Tibial artery (tissue), 4 donors: ENCODE results near the gene PIH1D1.

Experiments used
- DNase-seq, 2 donors: peaks; one replicate each; pipeline ENCODE4 v3.0.0-alpha.2; 2019
- H3K27ac ChIP-seq, 2 donors: fragments of 200-600 bp; sonication (generic) in 1 of 2; 1 replicate in 1 of 2; 2 replicates in 1 of 2; pipeline ENCODE4 v1.5.1; 2018 to 2019; ENCODE audit warnings: mild to moderate bottlenecking in 1 of 2
- H3K27me3 ChIP-seq, 2 donors: fragments of 200-600 bp; sonication (generic) in 1 of 2; one replicate each; pipeline versions ENCODE4 v1.5.1 to v1.6.0; 2016 to 2019
- H3K36me3 ChIP-seq, 3 donors: fragments of 200-600 bp; sonication (generic) in 2 of 3; one replicate each; pipeline ENCODE4 v1.5.1; 2016 to 2019; ENCODE audit warnings: mild to moderate bottlenecking in 2 of 3
- H3K4me1 ChIP-seq, 4 donors: fragments of 200-600 bp; sonication (generic) in 2 of 4; 1 replicate in 3 of 4; 2 replicates in 1 of 4; pipeline ENCODE4 v1.5.1; 2016 to 2019
- H3K4me3 ChIP-seq, 2 donors: fragments of 200-600 bp; sonication (generic) in 1 of 2; 1 replicate in 1 of 2; 2 replicates in 1 of 2; pipeline ENCODE4 v1.5.1; 2018 to 2019; ENCODE audit warnings: mild to moderate bottlenecking in 2 of 2
- H3K9me3 ChIP-seq, 3 donors: fragments of 200-600 bp; sonication (generic) in 1 of 3; one replicate each; pipeline ENCODE4 v1.5.1; 2016 to 2019
- CTCF ChIP-seq, 2 experiments: fragments of 200-600 bp in 1 of 2; fragments of 450-650 bp in 1 of 2; IDR thresholded peaks; one replicate each; pipeline ENCODE4 v1.5.1; 2017 to 2019; ENCODE audit warnings: antibody characterized with exemption in 2 of 2, mild to moderate bottlenecking in 1 of 2, moderate library complexity in 1 of 2
- intact Hi-C: fragments of 100-400 bp; cut with DNase I; formaldehyde crosslinking; loops from one replicate; pipeline ENCODE4 v1.15.0; 2023; ENCODE audit warnings: low total_unique reads

The PIH1D1 gene

GRCh38 chr19:49407482-49408015, 44.1 kb downstream of the PIH1D1 start:
- Histone ChIP-seq H3K4me1 (no peaks in the 10 kb centered on the region), H3K36me3 (no peaks in the 10 kb centered on the region), H3K9me3 (no peaks in the 10 kb centered on the region), H3K27ac (no peak overlapping the region), H3K27me3 (peaks cover 0 to 16% of the 10 kb centered on the region in 2 donors), H3K4me3 (no peak overlapping the region)
- intact Hi-C loops = no loop called here
- no peak for TF ChIP-seq CTCF (IDR thresholded peaks at IDR 0.05)
- no peak for DNase-seq

GRCh38 chr19:49407079-49407478, 44.5 kb downstream of the PIH1D1 start:
- Histone ChIP-seq H3K9me3 (no peaks in the 10 kb centered on the region), H3K4me1 (no peaks in the 10 kb centered on the region), H3K27me3 (peaks cover 0 to 20% of the 10 kb centered on the region in 2 donors), H3K27ac (no peak overlapping the region), H3K36me3 (no peaks in the 10 kb centered on the region), H3K4me3 (no peak overlapping the region)
- intact Hi-C loops = no loop called here
- no peak for TF ChIP-seq CTCF (IDR thresholded peaks at IDR 0.05)
- no peak for DNase-seq

- TF ChIP-seq CTCF (IDR thresholded peaks at IDR 0.05) = no peak
- no peak overlapping the region for H3K27ac ChIP-seq
- intact Hi-C loops = no loop called here
Observed at GRCh38 chr19:49403404-49404187, 48.0 kb downstream of the PIH1D1 start.

GRCh38 chr19:49400029-49400428, 51.6 kb downstream of the PIH1D1 start:
- no peak for DNase-seq
- Histone ChIP-seq H3K4me1 (no peaks in the 10 kb centered on the region), H3K4me3 (no peak overlapping the region), H3K36me3 (no peaks in the 10 kb centered on the region), H3K27ac (no peak overlapping the region), H3K27me3 (peaks cover 0 to 35% of the 10 kb centered on the region in 2 donors), H3K9me3 (no peaks in the 10 kb centered on the region)
- no peak for TF ChIP-seq CTCF (IDR thresholded peaks at IDR 0.05)
- intact Hi-C loops = no loop called here

More at GRCh38 chr19:49403404-49404187, 48.0 kb downstream of the PIH1D1 start:
- Histone ChIP-seq H3K9me3 (no peaks in the 10 kb centered on the region), H3K4me3 (no peak overlapping the region), H3K36me3 (no peaks in the 10 kb centered on the region), H3K27me3 (peaks cover 0 to 17% of the 10 kb centered on the region in 2 donors), H3K4me1 (no peaks in the 10 kb centered on the region)
- DNase-seq = no peak

GRCh38 chr19:49398931-49399330, 52.7 kb downstream of the PIH1D1 start:
- Histone ChIP-seq H3K9me3 (no peaks in the 10 kb centered on the region), H3K36me3 (no peaks in the 10 kb centered on the region), H3K27me3 (peaks cover 0 to 46% of the 10 kb centered on the region in 2 donors), H3K27ac (no peak overlapping the region), H3K4me3 (no peak overlapping the region), H3K4me1 (no peaks in the 10 kb centered on the region)
- intact Hi-C loops = loop anchor here (5.0 kb wide), 1 partner anchor 33 kb away; no protein-coding TSS in a partner anchor
- DNase-seq = no peak
- no peak for TF ChIP-seq CTCF (IDR thresholded peaks at IDR 0.05)
